CD4-positive, alpha-beta T cell treated with Interleukin-4 for 4 hours (primary cell): Measurements from ENCODE around the gene MAP2K5.

Experiments
- DNase-seq: peaks from one replicate; pipeline ENCODE4 v3.0.0-alpha.2; 2020

The MAP2K5 gene

GRCh38 chr15:67788986-67789385 lies 246.5 kb downstream of the MAP2K5 start:
- no peak for DNase-seq

GRCh38 chr15:67790610-67791319 lies 248.3 kb downstream of the MAP2K5 start:
- no peak for DNase-seq

- DNase-seq = no peak
These were observed 249.9 kb downstream of the MAP2K5 start for GRCh38 chr15:67792250-67792942.

DNA sequence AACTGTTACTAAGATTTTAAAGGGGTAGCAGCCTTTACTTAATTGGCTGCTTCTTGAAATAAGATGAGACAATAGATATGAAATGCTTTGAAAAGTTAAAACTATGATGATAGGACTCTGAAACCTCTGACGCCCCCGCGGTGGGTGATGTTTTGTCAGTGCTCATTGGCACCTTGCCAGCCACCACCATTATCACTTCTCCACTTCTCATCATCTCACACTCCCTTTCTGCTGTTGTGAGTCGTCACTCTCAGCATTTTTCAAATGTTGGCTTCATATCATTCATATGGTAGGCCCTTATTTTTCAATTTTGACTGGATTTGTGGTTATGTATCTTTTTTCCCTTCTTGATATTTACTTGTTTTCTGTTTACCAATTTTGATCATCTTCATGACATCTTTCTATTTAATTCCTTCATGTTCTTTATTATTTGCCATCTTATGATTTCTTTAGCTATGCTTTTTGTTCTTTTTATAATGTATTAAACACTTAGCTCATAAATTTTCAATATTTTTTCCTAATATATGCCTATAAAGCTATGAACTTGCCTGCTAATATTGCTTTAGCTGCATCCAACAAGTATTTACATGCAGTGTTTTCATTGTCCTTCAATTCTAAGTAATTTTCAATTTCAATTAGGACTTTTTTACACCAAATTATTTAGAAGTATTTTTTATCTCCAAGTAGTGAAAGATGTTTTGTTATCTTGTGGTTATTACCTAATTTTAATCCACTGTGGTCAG lies 252.5 kb downstream of the MAP2K5 start:
- no peak for DNase-seq

GRCh38 chr15:67796196-67797127 lies 254.0 kb downstream of the MAP2K5 start:
- DNase-seq = no peak

DNA sequence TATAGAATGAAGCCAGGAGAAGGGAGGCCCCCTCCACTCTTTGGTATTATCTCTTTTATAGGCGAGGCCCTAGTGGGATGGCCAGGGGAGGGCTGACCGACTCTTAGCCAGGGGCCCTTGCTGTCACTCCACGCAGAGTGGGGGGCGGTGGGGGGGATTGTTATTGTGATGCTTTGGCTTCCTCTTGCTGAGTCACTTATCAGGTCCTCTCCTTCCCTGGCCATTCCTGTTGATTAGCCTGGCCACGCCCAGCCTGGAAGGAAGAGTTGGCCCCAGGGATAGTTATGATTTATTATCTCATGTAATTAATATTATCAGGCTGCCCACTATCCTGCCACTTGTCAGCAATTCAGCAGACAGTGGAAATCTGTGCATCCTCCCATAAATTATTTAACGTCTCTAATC lies 257.3 kb downstream of the MAP2K5 start:
- no peak for DNase-seq

DNA sequence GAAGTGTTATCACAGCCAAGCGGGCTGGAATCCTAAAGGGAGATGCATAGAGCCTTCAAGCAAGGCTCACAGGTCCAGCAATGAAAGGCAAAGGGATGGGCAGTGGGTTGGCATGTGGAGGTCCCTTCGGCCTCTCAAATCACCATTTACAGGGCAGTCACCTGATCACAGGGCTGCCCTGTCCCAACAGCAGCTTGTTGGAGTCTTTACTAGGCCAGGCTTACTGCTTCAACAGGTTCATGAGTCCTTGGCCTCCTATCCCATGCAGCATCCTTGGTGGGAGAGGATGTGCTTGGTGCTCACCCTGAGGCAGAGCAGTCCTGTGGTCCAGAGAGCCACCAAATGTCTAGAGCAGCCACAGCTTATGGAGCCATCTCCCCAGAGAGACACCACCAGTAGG lies 258.6 kb downstream of the MAP2K5 start:
- no peak for DNase-seq

DNA sequence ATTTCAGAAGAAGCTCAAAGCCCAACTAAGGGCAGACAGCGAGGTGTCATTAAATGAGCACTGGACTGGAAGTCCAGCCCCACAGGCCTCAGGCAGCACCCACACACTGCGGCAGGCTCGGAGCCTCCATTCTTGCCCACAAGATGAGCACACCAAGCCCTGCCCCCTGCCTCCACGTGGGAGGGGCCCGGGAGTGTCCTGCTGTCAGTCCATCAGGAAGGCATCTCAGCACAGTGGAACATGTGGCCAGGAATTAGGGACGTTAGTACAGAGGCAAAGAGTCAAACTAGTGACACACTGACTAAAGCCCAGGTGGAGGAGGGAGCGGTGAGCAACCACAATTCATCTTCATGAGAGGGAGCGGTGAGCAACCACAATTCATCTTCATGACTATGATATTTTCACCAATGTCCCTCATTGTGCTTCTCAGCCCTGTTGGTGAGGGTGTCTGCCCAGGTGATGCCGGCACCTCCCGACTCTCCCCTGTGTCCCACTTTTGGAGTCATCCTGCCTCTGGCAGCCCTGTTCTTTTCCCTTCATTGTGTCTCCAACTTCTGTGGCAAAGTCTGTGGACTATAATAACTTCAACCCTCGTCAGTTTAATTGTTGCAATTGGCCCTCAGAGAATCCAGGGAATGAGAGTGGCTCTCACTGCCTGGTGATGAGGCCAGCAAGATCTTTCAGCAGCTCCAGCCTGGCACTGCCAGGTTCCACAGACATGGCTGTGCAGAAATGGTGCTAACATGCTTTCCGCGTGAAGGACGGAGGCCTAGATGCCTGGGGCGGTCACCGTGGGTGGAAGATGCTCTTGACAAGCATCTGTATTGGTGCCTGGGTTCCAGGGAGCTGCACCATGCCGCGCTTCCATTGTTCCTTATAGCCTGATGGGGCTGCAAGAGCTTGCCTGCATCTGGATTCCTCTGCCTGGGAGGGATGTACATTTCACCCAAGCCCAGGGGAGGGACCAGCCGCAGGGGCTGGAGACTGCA lies 259.7 kb downstream of the MAP2K5 start:
- no peak for DNase-seq

DNA sequence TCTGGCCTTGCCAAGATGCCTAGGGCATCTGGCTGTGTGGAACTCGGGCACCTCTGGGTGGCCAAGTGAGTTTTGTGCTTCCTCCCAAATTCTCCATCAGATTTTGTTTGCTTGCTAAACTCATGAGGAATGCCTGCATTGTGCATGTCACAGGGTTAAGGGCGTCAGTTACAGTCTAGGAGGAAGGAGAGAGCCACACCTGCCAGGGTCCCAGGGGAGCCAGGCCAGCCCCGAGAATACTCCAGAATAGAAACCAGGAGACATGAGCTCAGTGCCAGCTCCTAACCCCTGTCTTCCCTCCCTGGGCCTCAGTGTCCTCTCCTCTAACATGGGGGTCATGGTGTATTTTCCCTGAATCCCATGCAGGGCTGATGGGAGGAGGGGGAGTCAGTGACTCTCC lies 260.8 kb downstream of the MAP2K5 start:
- no peak for DNase-seq

GRCh38 chr15:67803996-67804843 lies 261.7 kb downstream of the MAP2K5 start:
- no peak for DNase-seq

DNA sequence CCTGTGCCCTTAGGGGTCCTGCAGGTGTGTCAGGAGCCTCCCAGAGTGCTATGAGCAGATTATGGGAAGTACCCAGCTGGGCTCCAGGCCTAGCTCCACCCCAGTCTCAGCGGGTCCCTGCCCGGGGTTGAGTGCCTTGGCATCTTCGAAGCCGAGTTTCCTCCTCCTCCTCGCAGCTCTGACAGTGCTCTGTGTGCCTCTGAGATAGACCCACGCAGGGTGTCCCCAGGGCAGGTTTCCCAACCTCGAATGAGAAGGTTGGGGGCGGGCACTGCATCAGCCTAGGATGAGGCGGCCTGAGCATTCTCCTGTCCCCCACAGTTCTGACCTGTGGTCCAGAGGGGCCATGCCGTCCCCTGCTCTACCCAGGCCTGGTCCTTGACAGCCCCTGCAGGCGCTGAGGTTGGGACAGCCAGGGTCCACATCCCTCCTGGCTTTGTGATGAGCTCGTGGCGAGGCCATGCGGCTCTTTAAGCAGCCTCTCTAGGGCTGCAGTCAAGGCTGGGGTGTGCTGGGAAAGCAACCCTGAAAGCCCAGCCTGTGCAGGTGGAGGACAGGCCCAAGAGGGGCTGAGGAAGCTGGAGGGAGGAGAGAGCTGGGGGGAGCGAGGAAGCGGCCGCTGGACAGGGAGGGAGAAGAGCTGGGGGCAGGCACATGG lies 262.6 kb downstream of the MAP2K5 start:
- DNase-seq = no peak

DNA sequence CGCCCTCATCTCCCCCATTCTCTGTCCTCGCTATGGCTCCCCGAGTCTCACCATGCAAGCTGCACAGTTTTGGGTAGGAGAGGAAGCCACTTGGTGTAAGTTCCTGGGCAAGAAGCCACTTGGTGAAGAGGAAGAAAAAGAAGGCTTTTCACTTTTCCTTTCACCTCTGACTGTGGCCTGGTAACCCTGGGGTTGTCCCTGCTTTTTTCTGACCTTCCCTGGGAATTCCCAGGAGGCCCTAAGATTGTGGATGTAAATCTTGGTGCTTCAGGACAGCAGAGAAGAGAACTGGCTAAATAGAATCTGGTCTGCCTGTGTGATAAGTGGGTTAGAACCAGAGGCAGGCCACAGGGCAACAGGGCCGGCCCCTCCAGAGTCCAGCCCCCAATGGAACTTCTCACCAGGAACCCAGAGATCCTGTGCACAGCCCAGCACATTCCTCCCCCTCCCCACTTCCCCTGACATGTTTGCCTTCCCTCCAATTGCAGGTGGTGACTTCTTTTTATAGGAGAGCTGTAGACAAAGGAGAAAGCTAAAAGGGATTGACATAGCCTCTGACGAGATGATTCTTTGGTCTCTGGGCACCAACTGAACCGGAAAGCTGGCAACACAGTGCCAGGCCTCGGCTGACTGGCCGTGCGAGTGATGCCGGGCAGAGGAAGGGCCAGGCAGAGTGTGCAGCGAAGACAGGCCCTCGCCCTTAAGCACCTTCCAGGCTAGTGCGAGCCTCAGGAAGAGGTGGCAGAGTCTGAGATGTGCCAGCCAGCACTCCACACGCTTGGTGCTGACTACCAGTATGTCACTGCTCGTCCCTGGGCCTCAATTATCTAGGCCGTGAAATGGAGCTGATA lies 263.4 kb downstream of the MAP2K5 start:
- no peak for DNase-seq

- DNase-seq = no peak
These were observed 264.0 kb downstream of the MAP2K5 start for GRCh38 chr15:67806536-67806935.

GRCh38 chr15:67807141-67807540 lies 264.6 kb downstream of the MAP2K5 start:
- no peak for DNase-seq

DNA sequence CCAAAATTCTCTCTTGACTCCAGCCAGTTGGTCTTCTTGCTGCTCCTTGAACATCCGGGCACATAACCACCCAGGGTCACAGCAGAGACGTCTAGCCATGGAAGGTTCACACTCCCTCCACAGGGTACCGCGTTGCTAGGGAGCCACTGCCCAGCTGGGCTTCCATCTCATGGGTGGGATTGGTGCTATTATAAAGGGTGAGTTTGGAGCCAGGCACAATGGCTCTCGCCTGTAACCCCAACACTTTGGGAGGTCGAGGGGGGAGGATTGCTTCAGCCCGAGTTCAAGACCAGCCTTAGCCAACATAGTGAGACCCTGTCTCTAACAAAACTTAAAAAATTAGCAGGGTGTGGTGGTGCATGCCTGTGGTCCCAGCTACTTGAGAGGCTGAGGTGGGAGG lies 265.3 kb downstream of the MAP2K5 start:
- no peak for DNase-seq

DNA sequence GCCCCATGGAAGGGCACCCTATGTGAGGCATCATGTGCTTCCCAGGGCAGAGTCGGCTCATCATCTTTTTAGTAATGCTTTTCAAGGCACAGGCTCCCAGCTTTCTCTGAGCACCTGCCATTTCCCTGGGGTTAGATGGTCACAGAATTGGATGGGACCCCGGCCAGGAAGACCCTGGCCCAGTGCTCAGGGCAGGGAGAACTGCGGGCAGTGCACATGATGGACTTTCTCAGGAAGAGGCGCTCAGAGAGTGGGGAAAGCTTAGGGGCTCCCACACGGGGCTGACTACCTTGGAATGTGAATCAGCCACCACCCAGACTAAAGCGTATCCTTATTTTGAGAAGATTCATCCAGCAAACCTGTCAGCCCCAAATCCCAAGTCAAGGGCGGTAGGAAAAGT lies 266.3 kb downstream of the MAP2K5 start:
- no peak for DNase-seq

DNA sequence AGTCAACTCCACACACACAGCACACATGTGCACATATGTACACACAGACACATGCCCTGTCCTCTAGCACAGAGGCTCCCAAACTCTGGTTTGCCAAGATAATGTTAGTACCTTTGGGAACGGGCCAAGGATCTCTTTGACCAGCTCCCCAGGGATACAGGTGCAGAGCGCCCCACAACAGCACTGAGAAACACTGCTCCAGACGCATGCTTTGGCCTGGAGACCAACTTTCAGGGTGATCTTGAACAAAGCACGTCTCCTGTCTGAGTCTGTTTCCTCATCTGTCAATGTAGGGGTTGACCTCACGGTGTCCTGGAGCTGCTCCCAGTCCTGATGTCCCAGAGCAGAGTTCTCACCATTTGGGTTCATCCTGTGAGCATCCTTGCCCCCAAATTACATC lies 266.9 kb downstream of the MAP2K5 start:
- DNase-seq = no peak

- DNase-seq = no peak
These were observed 267.4 kb downstream of the MAP2K5 start for GRCh38 chr15:67809866-67810265.

DNA sequence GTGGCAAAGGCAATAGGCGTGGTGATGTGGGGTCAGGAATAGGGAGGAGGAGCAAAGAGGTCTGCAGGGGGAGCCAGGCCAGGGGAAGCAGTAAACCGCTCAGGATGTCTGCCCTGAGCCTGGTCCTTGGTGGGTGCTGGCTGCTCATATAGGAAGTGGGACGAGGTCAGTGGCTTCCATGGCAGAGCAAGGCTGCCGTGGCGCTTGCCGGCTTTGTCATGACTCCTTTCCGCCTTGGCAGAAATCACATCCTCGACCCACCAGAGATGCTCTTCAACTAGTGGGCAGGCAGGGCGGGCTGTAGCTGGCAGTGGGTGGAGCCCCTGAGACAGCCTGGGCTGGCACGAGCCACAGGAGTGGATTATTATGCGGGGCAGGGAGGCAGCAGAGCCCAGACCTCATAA lies 269.7 kb downstream of the MAP2K5 start:
- DNase-seq = no peak
